ENCODE measurements around the gene TMEM8B.
A peak's percentile ranks its signal among the peaks of the same experiment; 100 is the strongest.

TMEM8B gene

DNA sequence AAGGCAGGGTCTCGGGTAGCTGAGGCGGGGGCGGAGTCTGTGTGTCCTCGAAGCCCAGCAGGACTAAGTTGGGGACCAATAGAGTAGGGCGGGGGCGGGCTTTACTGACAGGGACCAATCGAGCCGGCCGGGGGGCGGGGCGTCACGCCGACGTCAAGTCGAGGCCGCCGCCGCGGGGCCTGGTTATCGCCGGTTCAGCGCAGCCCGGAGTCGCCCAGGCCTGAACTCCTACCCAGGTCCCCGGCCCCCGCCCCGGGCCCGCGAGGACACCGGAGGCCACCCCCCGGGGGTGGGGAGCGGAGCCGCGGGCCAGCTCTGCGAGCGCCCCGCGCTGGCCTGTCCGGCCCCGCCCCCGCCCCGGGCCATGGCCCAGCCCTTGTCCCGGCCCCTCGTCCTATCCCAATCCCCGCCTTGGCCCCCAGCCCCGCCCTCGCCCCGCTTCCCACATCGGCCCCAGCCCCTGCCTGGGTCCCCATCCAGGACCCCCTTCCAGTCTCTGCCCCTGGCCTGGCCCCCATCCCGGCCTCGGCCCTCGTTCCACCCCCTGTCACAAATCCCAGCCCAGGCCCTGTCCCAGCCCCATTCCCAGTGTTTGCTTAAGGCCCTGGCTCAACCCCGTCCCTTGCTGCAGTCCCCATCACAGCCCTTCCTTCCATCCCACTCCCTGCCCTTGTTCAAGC lies at the start of gene TMEM8B:
TMEM8B (plus strand) TSS at position 145 of the 680 bp plus-strand sequence; CDS start at position 365, 220 bp downstream.
- DNase-seq, result peak; percentile 36

DNA sequence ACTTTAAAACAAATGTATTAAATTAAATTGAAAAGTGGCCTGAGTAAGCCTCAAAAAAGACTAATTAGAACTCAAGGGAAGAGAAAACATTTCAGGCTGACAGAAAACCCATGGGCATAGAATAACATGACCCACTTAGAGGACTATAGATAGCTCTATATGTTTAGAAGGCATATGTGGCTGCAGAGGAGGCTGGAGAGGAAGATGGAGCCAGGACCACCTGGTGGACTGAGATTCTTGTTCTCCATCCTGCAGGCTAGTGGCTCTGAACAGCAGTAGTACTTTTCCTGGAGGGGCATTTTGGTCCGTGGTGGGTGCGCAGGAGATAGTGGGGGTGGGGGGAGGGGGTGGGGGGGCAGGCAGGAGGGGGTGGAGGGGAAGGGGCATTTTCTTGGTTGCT lies 48.0 kb upstream of the TMEM8B start:
- DNase-seq, result no peak

GRCh38 chr9:35783418-35783817 lies 45.6 kb upstream of the TMEM8B start:
- DNase-seq, result no peak

- DNase-seq, result no peak
These were observed 39.5 kb upstream of the TMEM8B start for GRCh38 chr9:35789541-35789940.

- no peak for DNase-seq
These were observed 39.0 kb upstream of the TMEM8B start for GRCh38 chr9:35790025-35790384.

DNA sequence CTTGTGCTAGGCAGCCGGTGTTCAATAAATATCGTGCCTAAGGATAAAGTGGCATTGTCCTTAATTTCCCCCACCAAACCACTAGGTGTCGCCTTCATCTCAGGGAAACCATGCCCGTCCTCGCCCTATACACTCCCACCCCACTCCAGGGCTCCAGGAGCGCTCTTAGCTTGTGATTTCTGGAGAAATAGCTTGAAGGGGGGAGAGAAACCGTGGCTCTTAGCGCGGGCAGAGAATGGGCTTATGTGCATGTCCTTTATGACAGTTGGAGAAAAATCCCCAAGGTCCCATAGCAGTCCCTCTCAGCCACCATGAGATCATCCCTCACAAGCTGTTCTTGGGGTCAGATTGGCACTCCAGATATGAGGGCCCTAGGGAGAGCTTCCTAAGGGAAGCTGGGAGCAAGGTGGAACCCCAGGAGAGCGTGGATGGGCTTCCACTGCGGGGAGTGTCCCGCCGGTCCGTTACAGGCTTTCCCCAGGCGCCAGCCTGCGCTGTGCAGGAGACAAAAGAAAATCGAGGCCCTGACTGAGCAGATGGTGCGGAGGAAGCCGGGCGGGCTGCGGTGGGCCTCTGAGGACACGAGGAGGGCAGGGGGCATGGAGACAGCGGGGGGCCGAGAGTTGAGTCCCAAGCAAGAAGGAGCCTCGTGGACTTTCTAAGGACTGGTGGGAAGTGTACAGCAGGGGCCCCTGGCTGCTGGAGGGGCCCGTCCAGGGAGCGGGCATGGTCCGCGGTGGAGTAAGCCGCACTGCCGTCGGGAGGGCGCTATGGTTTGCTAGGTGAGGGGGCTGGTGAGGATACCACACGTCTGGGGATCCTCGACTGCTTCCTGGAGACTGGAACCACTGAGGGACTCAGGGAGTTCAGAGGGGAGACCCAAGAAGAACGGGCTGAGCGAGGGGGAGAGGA lies 38.4 kb upstream of the TMEM8B start:
- DNase-seq, result peak; percentile 81

DNA sequence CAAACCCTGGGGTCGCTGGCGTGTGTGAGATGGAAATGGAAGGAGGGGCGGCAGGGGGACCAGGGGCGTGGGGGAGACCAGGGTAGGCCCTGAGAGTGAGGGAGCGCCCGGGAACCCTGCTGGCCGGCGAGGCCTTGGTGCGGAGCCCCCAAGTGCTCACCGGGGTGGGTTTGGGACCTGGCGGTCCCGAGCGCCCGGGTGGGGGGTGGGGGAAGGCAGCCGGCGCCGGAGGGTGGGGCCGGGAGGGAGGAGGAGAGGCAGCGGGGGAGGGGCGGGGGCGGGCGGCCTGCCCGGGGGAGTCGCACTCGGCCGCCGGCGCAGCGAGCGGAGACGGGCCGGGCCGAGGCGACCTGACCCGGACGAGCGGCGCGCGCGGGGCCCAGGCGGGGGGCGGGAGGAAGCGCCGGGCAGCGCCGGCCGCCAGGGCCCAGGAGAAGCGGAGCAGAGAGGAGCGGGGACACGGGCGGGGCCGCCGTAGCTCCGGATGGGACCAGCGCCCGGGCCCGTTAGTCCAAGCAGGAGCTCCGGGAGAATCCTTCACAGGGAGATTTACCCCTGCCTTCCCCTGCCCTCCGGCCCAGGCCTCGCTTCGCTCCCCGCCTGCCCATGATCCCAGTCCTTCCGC lies 37.6 kb upstream of the TMEM8B start, which contains the start of gene NPR2:
NPR2 (plus strand) TSS at position 295 of the 625 bp plus-strand sequence. CDS start 818 bp downstream, outside the sequence.
- no peak for DNase-seq

DNA sequence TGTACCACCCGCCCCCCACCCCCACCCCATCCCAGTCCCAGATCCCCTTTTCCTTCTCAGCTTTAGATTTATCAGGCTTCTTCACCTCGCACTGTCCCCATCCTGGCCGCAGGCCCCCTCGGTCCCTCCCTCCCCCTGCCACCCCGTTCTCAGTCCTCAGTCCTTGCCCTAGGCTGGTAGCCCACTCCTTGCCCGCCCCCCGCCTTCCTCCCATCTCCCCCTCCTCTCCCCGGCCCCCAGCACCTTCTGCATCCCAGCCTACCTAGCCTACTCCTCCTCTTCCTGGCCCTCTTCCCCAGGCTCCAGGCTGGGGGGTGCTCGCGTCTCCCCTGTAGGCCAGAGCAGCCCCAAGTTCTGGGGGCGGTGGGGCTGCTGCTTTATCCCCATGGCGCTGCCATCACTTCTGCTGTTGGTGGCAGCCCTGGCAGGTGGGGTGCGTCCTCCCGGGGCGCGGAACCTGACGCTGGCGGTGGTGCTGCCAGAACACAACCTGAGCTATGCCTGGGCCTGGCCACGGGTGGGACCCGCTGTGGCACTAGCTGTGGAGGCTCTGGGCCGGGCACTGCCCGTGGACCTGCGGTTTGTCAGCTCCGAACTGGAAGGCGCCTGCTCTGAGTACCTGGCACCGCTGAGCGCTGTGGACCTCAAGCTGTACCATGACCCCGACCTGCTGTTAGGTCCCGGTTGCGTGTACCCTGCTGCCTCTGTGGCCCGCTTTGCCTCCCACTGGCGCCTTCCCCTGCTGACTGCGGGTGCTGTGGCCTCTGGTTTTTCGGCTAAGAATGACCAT lies 36.8 kb upstream of the TMEM8B start:
- DNase-seq, result no peak

- DNase-seq, result no peak
These were observed 36.2 kb upstream of the TMEM8B start for GRCh38 chr9:35792826-35793225.

DNA sequence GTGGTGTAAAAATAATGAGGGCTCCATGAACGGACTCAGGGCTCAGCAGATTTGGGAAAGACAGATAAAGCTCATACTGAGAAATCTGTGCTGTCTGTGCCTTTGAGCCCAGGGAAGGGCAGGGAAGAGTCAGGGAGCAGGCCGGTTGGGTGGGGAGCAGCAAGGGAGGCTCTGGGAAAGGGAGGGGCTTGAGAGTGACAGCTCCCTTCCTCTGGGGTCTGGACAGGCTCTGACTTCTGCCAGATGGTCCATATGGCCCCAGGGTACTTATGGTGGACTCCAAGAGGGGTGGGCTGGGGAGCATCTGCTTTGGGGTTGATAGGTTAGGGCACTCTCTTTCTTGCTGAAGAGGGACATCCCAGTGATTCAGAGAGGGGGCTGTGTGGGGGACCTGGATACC lies 35.6 kb upstream of the TMEM8B start:
- no peak for DNase-seq

DNA sequence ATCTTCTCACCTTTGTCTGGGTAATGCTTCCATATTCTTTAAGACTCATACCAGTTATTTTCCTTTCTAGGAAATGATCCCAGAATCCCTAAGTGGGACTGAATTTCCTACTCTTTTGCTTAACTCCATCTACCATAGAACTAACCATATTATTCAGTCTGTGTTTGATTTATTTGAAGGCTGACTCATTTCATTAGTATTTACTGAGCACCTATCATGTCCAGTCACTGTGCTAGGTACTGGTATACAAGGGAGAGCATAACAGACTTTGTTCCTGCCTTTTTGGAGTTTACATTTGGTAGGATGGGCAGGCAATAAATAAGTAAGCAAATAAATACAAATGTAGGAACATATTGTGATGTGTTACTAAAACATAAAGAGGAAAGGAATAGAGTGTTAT lies 33.3 kb upstream of the TMEM8B start:
- DNase-seq, result no peak

DNA sequence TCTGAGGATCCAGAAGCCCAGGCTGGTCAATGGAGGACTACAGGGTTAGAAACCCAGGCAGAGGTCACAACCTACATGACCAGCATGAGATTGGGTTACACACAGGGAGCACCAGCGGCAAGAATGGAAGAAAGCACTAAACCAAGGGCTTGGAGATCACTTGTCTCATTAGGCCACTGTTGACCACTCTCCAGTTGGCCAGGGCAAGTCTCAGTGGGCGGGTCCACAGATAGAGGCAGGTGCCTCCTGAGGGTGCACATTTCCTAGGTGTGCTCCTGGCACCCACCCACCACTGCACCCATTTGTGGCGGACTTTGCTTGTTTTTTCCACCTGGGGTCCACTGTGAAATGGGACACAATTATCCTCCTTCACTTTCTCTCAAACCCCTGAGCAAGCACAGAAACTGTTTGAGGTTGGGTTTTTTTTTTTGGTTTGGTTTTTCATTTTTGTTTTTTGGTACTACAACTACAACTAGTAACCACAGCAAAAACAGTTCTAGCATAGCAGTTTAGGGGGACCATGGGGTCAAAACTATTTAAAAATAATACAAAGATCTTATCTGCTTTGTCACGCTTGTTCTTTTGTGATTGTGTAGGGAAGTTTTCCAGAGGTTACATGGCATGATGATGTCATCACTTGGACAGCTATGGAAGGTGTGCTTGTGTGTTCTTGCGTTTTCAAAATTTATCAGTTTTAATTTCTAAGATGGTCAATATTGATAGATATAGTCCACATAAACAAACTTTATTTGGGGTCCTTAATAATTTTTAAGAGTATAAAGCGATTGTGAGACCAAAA lies 31.5 kb upstream of the TMEM8B start:
- no peak for DNase-seq

GRCh38 chr9:35798658-35799374 lies 30.2 kb upstream of the TMEM8B start:
- DNase-seq, result no peak

- DNase-seq, result no peak
These were observed 28.5 kb upstream of the TMEM8B start for GRCh38 chr9:35800530-35800929.

DNA sequence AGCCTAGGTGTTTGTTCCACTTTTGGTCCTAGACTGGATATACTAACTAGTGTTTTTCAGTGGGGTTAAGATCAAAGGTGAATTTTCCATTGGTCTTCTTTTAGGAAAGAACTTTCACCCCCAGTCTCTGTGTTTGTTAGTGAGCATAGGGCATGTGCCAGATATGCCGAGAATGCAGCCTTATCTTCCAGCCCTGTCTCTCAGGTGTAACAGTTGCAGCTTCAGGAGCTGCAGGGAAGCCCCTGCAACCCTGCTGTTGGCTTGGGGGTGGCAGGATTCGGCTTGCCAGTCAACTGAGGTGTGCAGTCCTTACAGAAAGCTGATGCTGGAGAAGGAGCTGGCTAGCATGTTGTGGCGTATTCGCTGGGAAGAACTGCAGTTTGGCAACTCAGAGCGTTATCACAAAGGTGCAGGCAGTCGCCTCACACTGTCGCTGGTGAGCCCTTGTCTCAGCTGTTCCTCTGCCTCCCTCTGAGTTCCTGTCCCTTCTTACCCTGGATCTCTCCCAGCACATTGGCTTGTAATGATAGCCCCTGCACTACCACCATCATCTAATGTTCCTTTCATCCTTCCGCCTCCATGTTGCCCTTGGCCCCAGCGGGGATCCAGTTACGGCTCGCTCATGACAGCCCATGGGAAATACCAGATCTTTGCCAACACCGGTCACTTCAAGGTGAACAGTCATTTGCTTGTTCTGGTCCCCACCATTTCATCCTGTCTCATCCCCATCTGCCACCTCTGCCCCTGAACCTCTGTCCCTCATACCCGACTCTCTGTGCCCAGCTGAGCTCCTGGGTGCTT lies 27.5 kb upstream of the TMEM8B start:
- DNase-seq, result no peak

GRCh38 chr9:35806101-35806500 lies 22.9 kb upstream of the TMEM8B start:
- DNase-seq, result no peak

DNA sequence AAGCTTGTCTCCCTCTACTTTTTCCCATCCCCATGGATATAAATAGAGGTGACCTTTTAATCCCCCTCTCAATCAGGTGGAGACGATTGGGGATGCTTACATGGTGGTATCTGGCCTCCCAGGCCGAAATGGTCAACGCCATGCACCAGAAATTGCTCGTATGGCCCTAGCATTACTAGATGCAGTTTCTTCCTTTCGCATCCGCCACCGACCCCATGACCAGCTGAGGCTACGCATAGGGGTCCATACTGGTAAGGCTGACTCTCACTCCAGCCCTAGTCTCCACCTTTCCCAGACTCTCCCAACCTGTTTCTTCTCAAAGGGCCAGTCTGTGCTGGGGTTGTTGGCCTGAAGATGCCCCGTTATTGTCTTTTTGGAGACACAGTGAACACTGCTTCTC lies 20.6 kb upstream of the TMEM8B start:
- no peak for DNase-seq

DNA sequence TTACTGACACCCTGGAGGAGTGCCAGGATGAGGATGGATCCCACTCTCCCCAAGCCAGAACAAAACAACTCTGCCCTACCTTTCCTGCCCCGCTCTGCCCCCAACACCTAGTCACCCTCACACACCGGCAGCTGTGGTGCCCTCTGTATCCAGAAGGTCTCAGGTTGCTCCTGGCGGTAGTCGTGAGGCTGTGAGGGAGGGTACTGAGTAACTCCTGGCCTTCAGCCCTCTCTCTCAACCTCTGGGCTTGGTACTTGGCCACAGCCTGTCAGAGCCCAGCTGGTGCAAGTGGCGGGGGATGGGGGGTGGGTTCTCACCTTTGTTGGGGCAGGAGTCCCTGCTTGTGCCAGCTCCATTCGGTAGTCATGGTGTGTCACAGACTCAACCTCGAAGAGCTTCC lies 18.9 kb upstream of the TMEM8B start:
- DNase-seq, result no peak

DNA sequence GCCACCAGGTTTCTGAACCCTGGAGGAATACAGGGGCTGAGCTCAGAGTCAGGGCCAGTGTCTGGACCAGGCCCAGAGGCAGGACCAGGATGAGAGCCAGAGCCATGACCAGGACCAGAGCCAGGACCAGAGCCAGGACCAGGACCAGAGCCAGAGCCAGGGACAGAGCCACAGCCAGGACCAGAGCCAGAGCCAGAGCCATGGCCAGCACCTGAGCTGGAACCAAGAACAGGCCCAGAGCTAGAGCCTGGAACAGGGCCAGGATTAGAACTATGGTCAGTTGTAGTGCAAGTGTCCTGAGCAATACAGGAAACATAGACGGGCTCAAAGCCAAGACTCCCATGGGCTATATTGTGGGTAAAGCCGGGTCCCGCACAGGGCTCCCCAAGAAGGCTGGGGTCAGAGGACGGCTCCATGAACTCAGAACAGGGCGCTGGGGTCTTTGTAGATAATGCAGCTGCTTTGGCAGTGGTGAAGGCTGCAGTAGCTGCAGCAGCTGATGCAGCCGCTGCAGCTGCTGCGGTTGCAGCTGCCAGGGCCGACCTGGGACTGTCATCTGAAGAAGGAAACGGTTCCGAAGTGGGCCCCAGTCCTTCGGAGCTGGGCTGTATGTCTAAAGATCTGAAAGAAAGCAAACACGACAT lies 17.5 kb upstream of the TMEM8B start:
- DNase-seq, result no peak

DNA sequence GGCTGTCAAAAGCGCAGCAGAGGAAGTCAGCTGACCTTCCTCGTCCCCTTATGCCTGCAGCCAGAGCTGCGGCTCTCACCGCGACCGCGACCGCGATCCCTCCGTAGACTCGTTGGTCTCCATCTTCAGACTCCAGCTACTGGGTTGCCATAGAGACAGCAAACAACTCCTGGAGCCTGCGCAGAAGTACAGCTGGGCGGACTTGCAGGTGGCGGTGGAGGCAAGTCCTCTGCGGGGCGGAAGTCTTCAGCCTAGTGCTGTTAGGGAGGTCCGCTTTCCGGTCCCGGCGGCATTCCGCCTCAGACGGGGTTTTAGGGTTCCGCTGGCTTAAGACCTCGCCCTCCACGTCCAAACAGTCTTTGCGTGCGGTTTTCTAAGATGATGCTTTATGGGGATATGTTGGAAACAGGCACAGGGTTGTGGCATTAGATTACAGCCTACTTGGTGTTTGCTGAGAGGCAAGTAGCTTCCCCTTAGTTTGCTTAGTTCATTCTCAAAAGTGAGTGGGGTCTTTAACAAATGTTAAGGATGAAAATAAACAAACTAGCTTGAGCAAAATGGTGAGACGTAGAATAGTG lies 16.9 kb upstream of the TMEM8B start, which contains the start of gene SPAG8:
SPAG8 (minus strand) TSS at position 238 of the 578 bp plus-strand sequence; CDS start at position 123, 115 bp downstream.
- peak; percentile 88 for DNase-seq
